Lower lobe of right lung (tissue), 2 donors: ENCODE measurements around the gene SURF2. TPM values are rescaled to one million over a fixed set of nuclear protein-coding genes. Genes with fewer than 3 reads are reported as not detected.

ENCODE experiments used
- ATAC-seq, 2 donors: fragments of 200-7000 bp; cut with Tn5 transposase; one replicate each; pipeline ENCODE4 v1.9.1; 2020 to 2022; ENCODE audit warnings: mild to moderate bottlenecking in 2 of 2, moderate library complexity in 2 of 2
- DNase-seq: peaks from one replicate; pipeline ENCODE4 v3.0.0-alpha.2; 2020
- H3K27ac ChIP-seq: fragments of 200-600 bp; one replicate; pipeline ENCODE4 v1.8.0; 2022
- H3K27me3 ChIP-seq: fragments of 200-600 bp; one replicate; pipeline ENCODE4 v1.8.0; 2022; ENCODE audit warnings: low read depth
- H3K36me3 ChIP-seq: fragments of 200-600 bp; one replicate; pipeline ENCODE4 v1.8.0; 2022; ENCODE audit warnings: mild to moderate bottlenecking
- H3K4me1 ChIP-seq: fragments of 200-600 bp; one replicate; pipeline ENCODE4 v1.8.0; 2022
- H3K4me3 ChIP-seq: fragments of 200-600 bp; one replicate; pipeline ENCODE4 v1.8.0; 2022; ENCODE audit warnings: mild to moderate bottlenecking
- H3K9me3 ChIP-seq: fragments of 200-600 bp; one replicate; pipeline ENCODE4 v1.8.0; 2022
- intact Hi-C: fragments of 100-400 bp; cut with DNase I; formaldehyde crosslinking; loops from one replicate; pipeline ENCODE4 v1.11.0; 2022
- total RNA-seq: library from RNA; stranded (reverse); fragmentation: NEBNext Ultra II Directional; extraction: Animal tissue kit (Norgen Biotek cat#: 25700); gene quantifications from one replicate; pipeline ENCODE4 v1.2.1, GENCODE V29; 2021
- TF ChIP-seq, protein P1 (sequence below): fragments of 200-600 bp; IDR thresholded peaks from one replicate; pipeline ENCODE4 v1.8.0; 2022; ENCODE audit warnings: antibody characterized with exemption, mild to moderate bottlenecking
- donor health status: DM: no; HTN: yes; CAD: no; lungs with severe emphysema.

Gene SURF2
- total RNA-seq, 1 donor from 2014 or later = 15.2 TPM

DNA sequence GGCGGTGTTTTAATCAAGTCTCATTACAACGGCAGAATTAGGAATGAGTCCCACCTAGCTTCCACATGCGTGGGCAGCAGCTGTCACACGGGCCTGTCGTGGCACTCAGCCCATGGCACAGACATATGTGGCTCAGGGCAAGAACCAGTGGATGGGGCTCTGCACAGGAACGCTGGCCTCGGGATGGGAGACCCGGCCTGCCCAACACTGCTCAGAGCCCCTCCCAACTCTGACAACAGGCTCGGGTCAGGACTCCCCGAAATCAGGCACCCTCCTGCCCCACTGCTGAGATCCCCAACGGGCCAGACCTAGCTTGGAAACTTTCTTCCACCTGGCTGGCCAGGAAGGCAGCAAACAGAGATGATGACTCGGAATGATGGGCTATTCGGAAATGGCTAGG, 15.4 kb upstream of the SURF2 start:
- Histone ChIP-seq H3K27me3 (no peaks in the 10 kb centered on the region), H3K36me3 (peaks cover 72% of the 10 kb centered on the region), H3K27ac (peak overlapping the region; percentile 67), H3K9me3 (no peaks in the 10 kb centered on the region), H3K4me1 (peaks cover 25% of the 10 kb centered on the region), H3K4me3 (peak overlapping the region; percentile 7)
- DNase-seq (no peak), ATAC-seq (no peak)
- intact Hi-C loops = no loop called here
- TF ChIP-seq, protein P1, sequence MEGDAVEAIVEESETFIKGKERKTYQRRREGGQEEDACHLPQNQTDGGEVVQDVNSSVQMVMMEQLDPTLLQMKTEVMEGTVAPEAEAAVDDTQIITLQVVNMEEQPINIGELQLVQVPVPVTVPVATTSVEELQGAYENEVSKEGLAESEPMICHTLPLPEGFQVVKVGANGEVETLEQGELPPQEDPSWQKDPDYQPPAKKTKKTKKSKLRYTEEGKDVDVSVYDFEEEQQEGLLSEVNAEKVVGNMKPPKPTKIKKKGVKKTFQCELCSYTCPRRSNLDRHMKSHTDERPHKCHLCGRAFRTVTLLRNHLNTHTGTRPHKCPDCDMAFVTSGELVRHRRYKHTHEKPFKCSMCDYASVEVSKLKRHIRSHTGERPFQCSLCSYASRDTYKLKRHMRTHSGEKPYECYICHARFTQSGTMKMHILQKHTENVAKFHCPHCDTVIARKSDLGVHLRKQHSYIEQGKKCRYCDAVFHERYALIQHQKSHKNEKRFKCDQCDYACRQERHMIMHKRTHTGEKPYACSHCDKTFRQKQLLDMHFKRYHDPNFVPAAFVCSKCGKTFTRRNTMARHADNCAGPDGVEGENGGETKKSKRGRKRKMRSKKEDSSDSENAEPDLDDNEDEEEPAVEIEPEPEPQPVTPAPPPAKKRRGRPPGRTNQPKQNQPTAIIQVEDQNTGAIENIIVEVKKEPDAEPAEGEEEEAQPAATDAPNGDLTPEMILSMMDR = no peak

DNA sequence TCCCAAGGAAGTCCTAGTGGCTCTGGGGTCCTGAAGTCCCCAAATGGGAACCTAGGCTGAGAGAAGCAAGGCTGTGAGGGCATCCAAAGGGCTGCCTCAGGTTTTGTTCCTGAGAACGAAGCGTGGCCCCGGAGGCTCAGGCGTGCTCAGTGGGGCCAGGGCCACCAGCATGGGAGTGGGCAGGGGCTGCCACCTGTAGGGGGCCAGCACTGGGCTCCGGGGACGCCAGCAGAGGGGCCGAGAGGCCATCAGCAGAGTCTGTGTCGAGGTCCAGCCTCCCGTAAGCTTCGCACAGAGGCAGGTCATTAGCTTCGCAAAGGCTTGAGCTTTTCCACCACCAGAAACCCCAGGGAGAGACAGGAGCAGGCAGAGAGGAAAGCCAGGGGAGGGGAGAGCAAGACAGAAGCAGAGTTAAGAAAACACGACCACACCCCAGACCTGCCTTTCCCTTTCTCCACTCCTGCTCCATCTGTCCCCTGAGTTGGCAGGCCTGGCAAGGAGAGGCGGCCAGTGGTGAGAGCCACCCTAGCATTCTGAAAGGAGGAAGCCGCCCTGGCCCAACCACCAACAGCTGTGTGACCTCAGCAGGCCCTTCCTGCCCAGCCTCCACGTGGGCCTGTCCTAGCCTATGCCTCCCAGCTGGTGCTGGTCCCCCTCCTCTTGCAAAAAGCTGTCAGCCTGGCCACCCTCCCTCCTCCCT, 14.8 kb upstream of the SURF2 start:
- TF ChIP-seq, protein P1 = no peak
- Histone ChIP-seq H3K36me3 (peaks cover 76% of the 10 kb centered on the region), H3K4me3 (peak overlapping the region; percentile 7), H3K4me1 (peaks cover 27% of the 10 kb centered on the region), H3K27me3 (no peaks in the 10 kb centered on the region), H3K9me3 (no peaks in the 10 kb centered on the region), H3K27ac (peak overlapping the region; percentile 67)
- ATAC-seq = peak; percentile 72 to 80
- peak; percentile 83 for DNase-seq
- intact Hi-C loops = no loop called here

DNA sequence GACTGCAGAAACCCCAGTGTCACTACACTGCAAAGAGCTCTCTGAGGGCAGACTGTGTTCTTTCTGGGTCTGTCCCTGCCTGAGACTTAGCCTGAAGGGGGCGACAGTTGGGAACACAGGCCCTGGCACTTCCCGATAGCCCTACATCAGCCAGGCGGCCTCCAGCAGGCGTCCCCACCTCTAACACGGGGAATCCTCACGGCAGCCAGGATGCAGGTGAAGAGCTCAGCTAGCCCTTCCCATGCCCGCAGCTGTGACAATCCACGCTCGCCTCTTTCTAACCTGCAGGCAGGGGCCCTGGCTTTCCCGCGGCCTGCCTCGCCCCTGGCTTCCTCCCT, 14.3 kb upstream of the SURF2 start:
- TF ChIP-seq, protein P1 = no peak
- H3K4me1 ChIP-seq = peaks cover 29% of the 10 kb centered on the region
- DNase-seq (no peak), ATAC-seq (no peak)
- no peaks in the 10 kb centered on the region for H3K27me3 ChIP-seq
- no peak overlapping the region for H3K4me3 ChIP-seq
- no peaks in the 10 kb centered on the region for H3K9me3 ChIP-seq
- intact Hi-C loops = no loop called here
- H3K36me3 ChIP-seq = peaks cover 76% of the 10 kb centered on the region
- H3K27ac ChIP-seq = peak overlapping the region; percentile 67

DNA sequence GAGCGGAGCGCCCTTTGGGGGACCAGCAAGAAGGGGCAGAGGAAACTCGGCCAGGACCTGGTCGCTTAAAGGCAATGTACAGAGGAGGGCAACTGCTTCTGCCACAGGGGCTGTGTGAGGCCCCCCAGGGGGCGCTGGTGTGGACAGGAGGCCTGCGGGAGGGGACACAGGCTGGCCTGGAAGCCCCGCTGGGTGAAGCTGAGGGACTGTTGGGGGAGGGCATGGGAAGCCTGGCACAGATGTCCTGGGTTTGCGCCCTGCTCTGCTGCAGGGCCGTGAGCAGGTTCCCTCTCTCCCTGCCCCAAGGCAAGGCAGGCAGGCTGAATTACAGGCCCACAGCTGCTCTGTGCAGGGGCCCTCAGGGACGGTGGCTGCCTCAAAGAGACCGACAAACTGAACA, 13.8 kb upstream of the SURF2 start:
- TF ChIP-seq, protein P1 = no peak
- no peaks in the 10 kb centered on the region for H3K9me3 ChIP-seq
- no peaks in the 10 kb centered on the region for H3K27me3 ChIP-seq
- H3K36me3 ChIP-seq = peaks cover 76% of the 10 kb centered on the region
- peaks cover 30% of the 10 kb centered on the region for H3K4me1 ChIP-seq
- no peak overlapping the region for H3K4me3 ChIP-seq
- intact Hi-C loops = no loop called here
- DNase-seq (peak; percentile 41), ATAC-seq (no peak)
- peak overlapping the region; percentile 67 for H3K27ac ChIP-seq

DNA sequence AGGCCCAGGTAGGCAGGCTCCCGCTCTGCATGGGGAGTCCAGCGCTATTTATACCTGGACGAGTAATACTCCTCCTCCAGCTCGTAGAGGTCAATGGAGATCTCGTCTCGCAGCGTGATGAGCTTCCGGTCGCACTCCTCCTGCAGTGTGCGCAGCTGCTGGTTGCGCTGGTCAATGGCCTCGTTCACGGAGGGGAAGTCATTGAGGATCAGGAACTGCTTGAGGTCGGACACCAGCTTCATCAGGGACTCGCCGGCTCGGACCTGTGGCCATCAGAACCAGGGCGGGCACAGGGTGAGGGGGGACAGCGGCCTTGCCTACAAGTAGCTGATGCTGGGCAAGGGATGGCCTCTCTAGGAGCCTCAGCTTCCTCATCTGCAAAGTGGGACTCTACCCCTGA, 12.3 kb upstream of the SURF2 start:
- TF ChIP-seq, protein P1 = no peak
- intact Hi-C loops = no loop called here
- no peaks in the 10 kb centered on the region for H3K27me3 ChIP-seq
- H3K4me3 ChIP-seq = no peak overlapping the region
- ATAC-seq (no peak), DNase-seq (peak; percentile 31)
- H3K4me1 ChIP-seq = peaks cover 35% of the 10 kb centered on the region
- peaks cover 75% of the 10 kb centered on the region for H3K36me3 ChIP-seq
- no peaks in the 10 kb centered on the region for H3K9me3 ChIP-seq
- no peak overlapping the region for H3K27ac ChIP-seq
